Lower leg skin (tissue), 3 donors: ENCODE results near the gene RASSF4.

ENCODE experiments used
- CTCF ChIP-seq, 3 donors: fragments of 450-650 bp; IDR thresholded peaks; one replicate each; pipeline ENCODE4 v1.5.1; 2016; ENCODE audit warnings: antibody characterized with exemption in 3 of 3, mild to moderate bottlenecking in 3 of 3, moderate library complexity in 2 of 3
- POLR2A ChIP-seq, 2 donors: fragments of 450-650 bp; IDR thresholded peaks; one replicate each; pipeline ENCODE4 v1.6.1; 2016 to 2017; ENCODE audit warnings: antibody characterized with exemption in 2 of 2, mild to moderate bottlenecking in 1 of 2, moderate library complexity in 1 of 2

GRCh38 chr10:44988957-44989585 lies 29.5 kb downstream of the RASSF4 start:
- TF ChIP-seq POLR2A (IDR thresholded peaks at IDR 0.05): no peak
- TF ChIP-seq CTCF (IDR thresholded peaks at IDR 0.05): no peak
